ENCODE data around the gene GNA15.

GRCh38 chr19:3115411-3115810, 20.4 kb upstream of the GNA15 start:
- TF ChIP-seq CTCF (IDR thresholded peaks at IDR 0.05) (no peak), TCF7L2 (IDR thresholded peaks at IDR 0.05; ENCODE audit: low read depth, low read length) (no peak), POLR2AphosphoS5 (IDR thresholded peaks at IDR 0.05; ENCODE audit: low read depth, low read length) (no peak)
